Mammary epithelial cell (primary cell): Measurements from ENCODE around the gene RSPO1.

ENCODE experiments used
- CTCF ChIP-seq, 2 donors: IDR thresholded peaks in 1 of 2; conservative IDR thresholded peaks in 1 of 2; 2 replicates each; pipeline ENCODE4 v1.5.1; 2011 to 2012; ENCODE audit warnings: inconsistent platforms in 2 of 2, low read length in 2 of 2, mild to moderate bottlenecking in 2 of 2, control low read depth in 1 of 2, low read depth in 1 of 2; ENCODE audit not compliant: insufficient read depth in 1 of 2; ENCODE audit errors: extremely low read depth in 1 of 2
- EZH2 ChIP-seq: IDR thresholded peaks from 2 replicates; pipeline ENCODE4 v1.6.1; 2012; ENCODE audit warnings: low read length, inconsistent platforms, borderline replicate concordance

- TF ChIP-seq CTCF (conservative IDR thresholded peaks at IDR 0.05 in 1 of 2, IDR thresholded peaks at IDR 0.05 in 1 of 2; ENCODE audit: extremely low read depth in 1 of 2, insufficient read depth in 1 of 2, low read depth in 1 of 2, low read length in 2 of 2) (no peak), EZH2 (no peak)
Observed at GRCh38 chr1:37680933-37681332, 46.2 kb upstream of the RSPO1 start.
